ENCODE results near the gene NT5M.

DNA sequence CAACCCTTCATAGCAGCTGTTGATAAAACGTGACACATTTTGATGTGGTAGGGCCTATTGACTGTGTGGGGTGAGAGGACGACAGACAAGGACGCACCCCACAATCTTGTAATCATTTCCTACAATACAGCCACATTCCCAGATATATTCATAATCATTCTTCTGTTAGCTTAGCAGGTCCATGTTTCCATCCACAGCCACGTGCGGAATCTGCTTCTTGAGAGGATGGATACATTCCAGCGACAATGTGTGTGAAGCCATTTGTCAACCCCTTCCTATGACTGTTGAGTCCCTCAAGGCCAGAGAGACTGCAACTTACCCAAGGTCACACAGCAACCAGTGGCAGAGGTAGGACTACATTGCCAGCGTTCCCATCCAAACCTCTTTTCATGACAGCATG is 13.5 kb upstream of the NT5M start:
- TF ChIP-seq EZH2 (IDR thresholded peaks at IDR 0.05) (no peak), POLR2AphosphoS5 (IDR thresholded peaks at IDR 0.05; ENCODE audit: borderline replicate concordance, low read depth, low read length) (no peak), FOXP2 (optimal IDR thresholded peaks at IDR 0.05; ENCODE audit: control extremely low read depth, extremely low read length, insufficient read depth) (no peak)
